Activated CD4-positive, alpha-beta T cell treated with anti-CD3 and anti-CD28 coated beads, Interleukin-2, Interleukin-6, amounts not matched to agents 100 ng/mL and 50 ng/mL, durations not matched to agents 16 hours and 8 hours (primary cell): Measurements from ENCODE around the gene NOS1.

Experiments
- DNase-seq: peaks from one replicate; pipeline ENCODE4 v3.0.0-alpha.2; 2020

Gene NOS1

DNA sequence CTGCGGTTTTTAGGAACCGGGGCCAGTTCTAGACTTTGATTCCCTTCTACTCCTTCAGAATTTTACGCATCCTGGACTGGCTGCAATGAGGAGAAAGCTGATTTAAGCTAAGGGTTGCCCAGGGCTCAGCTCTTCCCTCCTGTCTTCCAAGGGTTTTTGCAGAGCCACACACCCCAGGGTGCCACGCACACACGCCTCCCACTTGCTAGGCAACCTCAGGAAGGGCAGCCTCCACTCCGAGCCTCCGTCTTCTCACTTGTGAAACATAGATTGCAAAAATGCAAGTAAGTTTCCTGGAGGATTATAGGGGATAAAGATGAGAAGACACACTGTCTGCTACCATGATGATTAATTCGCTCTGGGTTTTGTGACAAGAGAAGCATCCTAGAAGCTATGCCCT is 31.7 kb downstream of the NOS1 start:
- no peak for DNase-seq

GRCh38 chr12:117328556-117329100 is 32.8 kb downstream of the NOS1 start:
- DNase-seq: no peak

DNA sequence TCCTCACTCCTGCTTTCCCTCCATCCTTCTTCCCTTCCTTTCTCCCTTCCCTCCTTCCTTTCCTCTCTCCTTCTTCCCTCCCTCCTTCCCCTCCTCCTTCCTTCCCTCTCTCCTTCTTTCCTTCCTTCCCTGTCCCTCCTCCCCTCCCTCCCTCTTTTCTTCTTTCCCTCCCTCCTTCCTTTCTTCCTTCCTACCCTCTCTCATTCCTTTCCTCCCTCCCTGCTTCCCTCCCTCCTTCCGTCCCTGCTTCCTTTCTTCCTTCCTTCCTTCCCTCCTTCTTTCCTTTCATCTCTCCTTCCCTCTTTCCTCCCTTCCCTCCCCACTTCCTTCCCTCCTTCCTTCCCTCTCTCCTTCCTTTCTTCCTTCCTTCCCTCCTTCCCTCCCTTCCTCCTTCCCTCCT is 39.0 kb downstream of the NOS1 start:
- no peak for DNase-seq

GRCh38 chr12:117321572-117321971 is 39.9 kb downstream of the NOS1 start:
- no peak for DNase-seq

GRCh38 chr12:117318591-117318990 is 42.8 kb downstream of the NOS1 start:
- DNase-seq: no peak

GRCh38 chr12:117316336-117316735 is 45.1 kb downstream of the NOS1 start:
- DNase-seq: no peak

DNA sequence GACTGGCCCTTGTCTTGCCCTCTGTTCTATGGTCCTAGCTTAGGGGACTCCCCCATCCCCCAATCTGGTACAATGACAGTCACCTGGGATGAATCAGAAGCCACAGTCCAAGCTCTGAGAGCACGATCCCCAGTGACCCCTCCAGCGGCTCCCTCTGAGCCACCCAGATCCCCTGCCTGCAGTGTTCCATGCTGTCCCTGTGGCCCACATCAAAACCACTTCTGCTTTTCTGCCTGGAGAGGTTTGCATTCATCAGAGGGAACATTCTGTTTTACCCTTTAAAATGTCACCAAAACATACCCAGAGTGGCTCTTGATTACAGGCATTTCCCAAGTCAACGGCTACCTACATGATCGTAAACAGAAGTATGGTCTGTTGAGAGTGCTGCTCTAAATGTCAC is 47.5 kb downstream of the NOS1 start:
- DNase-seq: no peak

DNA sequence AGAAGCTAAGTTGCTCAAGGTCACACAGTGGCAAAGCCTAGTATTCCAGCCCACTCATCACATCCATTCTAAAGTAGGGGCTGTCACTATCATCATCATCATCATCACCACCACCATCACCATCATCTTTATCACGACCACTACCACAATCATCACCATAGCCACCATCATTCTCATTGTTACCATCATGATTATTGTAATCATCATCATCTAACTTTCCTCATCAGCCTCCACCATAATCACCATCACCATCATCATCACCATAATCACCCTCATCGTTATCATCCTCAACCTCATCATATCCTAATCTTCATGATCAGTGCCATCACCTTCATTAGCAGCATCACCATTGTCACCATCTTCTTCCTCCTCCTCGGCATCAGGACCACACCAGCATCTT is 48.7 kb downstream of the NOS1 start:
- no peak for DNase-seq

- DNase-seq: no peak
These were observed 52.0 kb downstream of the NOS1 start for GRCh38 chr12:117309276-117309925.

- DNase-seq: no peak
These were observed 61.3 kb downstream of the NOS1 start for GRCh38 chr12:117300174-117300573.

DNA sequence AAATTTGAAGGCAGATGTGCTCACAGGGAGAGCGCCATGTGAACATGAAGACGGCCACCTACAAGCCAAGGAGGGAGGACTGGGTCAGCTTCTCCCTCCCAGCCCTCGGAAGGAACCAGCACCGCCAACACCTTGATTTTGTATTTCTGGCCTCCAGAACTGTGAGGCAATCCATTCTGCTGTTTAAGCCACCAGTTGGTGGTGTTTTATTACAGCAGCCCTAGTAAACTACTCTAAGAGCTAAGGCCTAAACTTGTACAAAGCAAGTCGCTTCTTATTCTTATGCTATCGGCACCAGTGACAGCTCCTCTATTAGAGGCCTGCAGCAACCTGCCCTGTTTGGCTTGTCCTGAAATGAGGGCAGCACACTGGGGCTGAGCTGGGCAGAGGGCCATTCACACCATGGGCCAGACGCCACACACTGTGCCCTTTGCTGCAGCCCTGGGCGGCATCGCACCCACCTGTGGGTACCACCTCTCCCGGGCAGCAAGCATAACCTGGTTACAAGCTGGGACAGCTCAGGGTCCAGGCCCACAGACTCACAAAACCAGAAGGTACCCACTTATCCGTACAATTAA is 62.7 kb downstream of the NOS1 start:
- DNase-seq: no peak

DNA sequence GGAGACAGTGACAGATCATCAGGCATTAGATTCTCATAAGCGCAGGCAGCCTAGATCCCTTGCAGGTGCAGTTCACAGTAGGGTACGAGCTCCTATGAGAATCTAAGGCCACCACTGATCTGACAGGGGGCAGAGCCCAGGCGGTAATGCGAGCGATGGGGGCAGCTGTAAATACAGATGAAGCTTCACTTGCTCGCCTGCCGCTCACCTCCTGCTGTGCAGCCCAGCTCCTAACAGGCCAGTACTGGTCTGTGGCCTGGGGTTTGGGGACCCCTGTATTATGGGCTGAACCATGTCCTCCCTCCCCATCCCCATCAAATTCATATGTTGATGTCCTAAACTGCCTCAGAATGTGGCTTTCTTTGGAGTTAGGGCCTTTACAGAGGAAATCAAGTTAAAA is 63.2 kb downstream of the NOS1 start:
- DNase-seq: no peak

DNA sequence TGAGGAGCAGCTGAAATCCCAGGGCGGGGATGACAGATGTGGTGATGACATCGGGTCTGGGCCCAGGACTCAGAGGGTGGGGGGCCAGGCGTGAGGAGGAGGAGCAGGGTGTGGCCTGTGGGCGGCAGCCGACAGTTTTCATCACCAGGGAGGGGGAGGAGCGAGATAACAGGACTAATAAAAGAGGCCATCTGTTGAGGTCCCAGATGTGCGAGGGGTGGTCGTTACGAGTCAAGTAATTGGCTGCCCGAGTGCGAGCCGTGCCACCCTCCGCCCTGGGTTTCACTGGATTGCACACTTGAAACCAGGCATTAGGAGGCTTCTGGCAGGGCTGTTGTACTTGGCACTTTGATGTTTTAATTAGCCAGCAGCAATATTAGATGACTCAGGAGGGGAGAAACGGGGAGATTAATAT is 67.2 kb downstream of the NOS1 start:
- no peak for DNase-seq

DNA sequence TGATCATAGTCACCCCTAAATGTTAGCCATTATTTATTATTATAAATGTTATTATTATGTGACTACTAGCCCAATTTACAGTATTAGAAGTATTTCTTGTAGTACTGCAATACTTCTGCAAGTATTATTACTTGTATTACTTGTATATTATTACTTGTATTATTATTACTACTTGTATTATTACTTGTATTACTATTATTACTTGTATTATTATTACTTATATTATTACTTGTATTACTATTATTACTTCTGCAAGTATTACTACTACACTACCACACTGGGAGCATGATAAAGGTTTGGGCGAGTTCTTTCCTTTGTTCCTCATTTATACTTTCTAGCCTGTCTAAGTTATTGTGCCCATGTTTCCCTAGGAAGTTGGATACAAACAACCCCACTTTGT is 67.9 kb downstream of the NOS1 start:
- DNase-seq: no peak

GRCh38 chr12:117292688-117293087 is 68.7 kb downstream of the NOS1 start:
- no peak for DNase-seq

DNA sequence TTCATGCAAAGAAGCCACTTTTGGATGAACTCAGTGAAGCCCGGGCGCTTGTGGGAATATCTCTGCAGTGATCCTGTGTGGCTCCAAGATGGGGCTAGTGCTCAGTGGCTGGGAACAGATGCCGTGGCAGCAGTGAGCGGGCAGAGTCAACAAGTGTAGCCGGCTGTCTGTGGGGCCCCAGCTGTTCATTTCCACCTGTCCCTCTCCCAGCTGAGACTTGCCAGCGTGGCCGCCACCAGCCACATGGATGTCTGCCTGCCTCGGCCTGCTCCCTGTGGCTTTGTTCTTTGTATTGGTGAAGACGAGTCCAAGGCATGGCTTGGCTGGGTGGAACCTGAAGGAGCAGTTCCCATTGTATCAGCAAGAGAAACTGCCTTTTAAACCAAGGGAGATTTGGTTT is 77.3 kb downstream of the NOS1 start:
- no peak for DNase-seq

GRCh38 chr12:117282490-117282889 is 78.9 kb downstream of the NOS1 start:
- no peak for DNase-seq

DNA sequence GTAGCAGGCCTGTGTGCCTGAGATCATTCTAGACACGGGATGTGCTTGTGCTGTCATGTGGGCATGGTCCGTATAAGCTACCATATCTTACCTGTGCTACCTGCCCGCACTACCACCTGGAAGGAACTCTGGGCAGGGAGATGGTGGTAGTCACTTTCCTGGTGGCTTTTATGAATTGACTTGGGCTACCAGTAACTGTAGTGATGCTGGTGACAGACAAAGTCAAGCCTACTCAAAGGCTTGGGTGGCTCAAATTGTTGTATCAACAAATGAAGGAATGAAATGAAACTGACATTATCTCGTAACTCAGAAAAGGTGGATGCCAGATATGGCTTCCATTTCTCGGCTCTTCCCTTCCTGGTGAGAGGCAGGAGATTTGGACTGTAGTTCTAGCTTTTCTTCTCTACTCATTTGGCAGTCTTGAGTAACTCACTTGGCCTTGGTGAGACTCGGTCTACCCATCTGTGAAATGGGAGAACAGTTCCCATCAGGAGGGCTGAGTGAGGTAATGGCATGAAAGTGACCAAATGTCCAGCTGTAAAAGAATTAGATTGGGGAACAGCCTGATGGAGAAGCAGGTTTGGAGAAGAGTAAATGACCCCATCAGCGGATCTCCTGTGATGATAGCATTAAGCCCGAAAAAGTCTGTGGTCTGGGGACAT is 81.3 kb downstream of the NOS1 start:
- DNase-seq: no peak

DNA sequence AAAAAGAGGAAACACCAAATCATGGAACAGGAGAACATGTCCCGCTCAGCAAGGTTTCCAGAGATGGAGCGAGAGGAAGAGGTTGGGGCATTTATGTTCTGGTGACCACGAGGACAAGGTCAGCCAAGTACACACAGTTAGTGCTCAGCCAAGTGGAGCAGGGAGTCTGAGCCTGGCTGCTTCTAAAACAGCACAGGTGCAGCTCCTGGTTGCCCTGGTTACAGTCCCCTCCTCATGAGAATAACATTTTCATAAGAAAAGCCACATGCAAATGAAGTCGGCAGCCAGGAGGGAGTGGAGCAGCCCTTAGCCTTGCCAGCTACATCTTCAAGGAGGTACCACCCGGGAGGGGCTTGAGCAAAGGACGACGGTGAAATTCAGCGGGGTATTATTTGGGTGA is 81.8 kb downstream of the NOS1 start:
- no peak for DNase-seq

GRCh38 chr12:117277875-117278274 is 83.6 kb downstream of the NOS1 start:
- DNase-seq: no peak

- DNase-seq: no peak
These were observed 88.3 kb downstream of the NOS1 start for GRCh38 chr12:117273091-117273490.

- DNase-seq: no peak
These were observed 88.7 kb downstream of the NOS1 start for GRCh38 chr12:117272690-117273089.

DNA sequence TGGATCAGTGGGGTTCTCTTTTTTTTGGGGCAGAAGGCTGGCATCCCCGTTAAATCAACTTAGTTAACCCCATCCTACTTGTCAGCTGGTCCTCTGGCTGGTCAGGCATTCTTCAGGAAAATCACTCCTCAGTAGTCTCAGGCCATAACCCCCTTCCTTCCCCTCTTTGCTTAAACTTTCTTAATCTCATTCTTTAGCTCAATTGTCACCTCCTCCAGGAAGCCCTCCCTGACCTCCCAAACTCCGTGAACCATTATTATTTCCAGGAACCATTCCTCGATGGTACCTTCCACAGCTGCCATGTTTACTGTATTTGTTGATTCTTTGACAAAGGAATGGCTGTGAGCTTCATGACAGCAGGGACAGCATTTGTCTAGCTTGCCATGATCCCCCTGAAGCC is 98.7 kb downstream of the NOS1 start:
- DNase-seq: no peak

DNA sequence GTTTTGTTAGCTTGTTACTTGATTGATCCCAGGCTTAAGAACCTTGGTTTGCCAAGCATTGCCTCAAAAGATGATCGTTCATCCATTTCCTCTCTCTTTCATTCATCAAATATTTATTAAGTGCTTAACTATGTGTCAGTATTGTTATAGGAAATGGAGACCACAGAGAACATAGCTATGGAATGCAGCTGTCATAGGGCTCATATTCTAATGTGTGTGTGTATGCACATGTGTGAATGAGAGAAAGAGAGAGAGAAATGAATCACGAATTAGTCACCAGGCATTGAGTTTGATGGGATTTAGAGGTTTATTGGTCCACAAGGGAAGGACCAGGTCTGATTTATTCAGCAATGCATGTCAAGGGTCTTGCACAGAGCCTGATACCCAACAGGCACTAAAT is 100.2 kb downstream of the NOS1 start:
- DNase-seq: no peak
